ENCODE data around the gene MTO1.

MTO1 gene

GRCh38 chr6:73481969-73482368 is 20.4 kb downstream of the MTO1 start:
- TF ChIP-seq, protein P1, sequence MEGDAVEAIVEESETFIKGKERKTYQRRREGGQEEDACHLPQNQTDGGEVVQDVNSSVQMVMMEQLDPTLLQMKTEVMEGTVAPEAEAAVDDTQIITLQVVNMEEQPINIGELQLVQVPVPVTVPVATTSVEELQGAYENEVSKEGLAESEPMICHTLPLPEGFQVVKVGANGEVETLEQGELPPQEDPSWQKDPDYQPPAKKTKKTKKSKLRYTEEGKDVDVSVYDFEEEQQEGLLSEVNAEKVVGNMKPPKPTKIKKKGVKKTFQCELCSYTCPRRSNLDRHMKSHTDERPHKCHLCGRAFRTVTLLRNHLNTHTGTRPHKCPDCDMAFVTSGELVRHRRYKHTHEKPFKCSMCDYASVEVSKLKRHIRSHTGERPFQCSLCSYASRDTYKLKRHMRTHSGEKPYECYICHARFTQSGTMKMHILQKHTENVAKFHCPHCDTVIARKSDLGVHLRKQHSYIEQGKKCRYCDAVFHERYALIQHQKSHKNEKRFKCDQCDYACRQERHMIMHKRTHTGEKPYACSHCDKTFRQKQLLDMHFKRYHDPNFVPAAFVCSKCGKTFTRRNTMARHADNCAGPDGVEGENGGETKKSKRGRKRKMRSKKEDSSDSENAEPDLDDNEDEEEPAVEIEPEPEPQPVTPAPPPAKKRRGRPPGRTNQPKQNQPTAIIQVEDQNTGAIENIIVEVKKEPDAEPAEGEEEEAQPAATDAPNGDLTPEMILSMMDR (IDR thresholded peaks at IDR 0.05) = no peak

DNA sequence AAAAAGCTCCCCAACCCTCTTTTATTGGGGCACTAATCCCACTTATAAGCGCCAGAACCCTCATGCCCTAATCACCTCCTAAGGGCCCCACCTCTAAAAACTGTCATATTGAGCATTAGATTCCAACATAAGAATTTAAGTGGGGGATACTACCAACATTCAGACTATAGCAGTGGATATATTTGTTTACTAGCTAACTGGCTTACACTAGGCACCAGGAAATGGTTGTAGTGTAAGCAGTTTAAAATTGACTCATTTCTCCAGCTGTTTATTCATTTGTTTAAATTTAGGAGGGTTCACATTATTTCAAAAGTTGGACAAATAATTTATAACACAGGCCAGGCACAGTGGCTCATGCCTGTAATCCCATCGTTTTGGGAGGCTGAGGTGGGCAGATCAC is 22.9 kb downstream of the MTO1 start:
- TF ChIP-seq, protein P1 (IDR thresholded peaks at IDR 0.05) = no peak

GRCh38 chr6:73487473-73487872 is 25.9 kb downstream of the MTO1 start:
- TF ChIP-seq, protein P1 (IDR thresholded peaks at IDR 0.05) = no peak

DNA sequence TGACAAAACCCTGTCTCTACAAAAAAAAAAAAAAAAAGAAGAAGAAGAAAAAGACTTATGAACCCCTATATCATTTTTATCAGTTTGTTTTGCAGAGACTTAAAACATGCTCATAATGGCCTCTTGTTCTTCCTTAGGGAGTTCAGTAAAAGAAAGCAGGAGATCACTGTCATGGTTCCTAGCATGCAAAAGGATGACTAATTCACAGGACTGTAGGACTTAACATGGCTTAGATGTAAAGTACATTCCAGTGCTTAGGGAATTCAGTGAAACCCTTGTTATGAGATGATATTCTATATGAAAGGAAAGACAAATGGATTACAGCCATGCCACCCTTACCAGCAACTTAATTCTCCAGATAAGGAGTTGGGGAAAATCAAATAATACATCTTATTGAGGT is 29.8 kb downstream of the MTO1 start:
- TF ChIP-seq, protein P1 (IDR thresholded peaks at IDR 0.05) = no peak

DNA sequence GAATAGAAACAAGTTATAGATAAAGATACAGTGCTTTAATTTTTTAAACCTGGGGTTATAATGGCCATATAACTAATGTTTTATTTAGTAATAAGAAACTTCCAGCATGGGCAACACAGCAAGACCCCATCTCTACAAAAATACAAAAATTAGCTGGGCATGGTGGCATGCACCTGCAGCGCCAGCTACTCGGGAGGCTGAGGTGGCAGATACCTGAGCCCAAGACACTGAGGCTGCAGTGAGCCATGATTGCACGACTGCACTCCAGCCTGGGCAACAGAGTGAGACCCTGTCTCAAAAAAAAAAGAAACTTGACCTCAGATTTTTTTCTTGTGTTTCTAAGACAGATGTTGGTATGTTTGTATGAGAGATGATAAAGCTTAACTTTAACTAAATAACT is 36.4 kb downstream of the MTO1 start:
- TF ChIP-seq, protein P1 (IDR thresholded peaks at IDR 0.05) = no peak

DNA sequence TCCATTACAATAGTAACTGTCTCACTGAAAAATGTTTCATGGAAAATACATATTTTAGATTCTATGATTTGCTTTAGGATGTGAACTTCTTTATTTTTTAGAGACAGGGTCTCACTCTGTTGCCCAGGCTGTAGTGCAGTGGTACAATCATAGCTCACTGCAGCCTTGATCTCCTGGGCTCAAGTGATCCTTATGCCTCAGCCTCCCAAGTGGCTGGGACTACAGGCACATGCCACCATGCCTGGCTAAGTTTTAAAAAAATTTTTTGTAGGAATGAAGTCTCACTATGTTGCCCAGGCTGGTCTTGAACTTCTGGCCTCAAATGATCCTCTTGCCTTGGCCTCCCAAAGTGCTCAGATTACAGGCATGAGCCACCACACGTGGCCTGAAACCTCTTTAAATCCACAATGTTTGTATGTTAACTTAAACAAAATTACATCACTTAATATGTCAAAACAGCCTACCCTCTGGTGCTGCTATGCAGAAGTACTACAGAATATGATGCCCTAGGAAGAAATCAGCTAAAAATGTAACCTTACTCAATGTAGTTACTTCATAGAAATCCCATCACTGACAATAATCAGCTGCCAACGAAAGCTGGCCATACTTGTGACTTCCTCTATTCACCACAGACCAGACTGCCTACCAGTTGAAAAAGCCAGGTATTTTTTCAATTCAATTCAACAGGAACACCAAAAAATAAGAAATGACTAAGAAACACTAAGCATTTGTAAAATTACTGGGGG is 41.7 kb downstream of the MTO1 start:
- TF ChIP-seq, protein P1 (IDR thresholded peaks at IDR 0.05) = no peak

DNA sequence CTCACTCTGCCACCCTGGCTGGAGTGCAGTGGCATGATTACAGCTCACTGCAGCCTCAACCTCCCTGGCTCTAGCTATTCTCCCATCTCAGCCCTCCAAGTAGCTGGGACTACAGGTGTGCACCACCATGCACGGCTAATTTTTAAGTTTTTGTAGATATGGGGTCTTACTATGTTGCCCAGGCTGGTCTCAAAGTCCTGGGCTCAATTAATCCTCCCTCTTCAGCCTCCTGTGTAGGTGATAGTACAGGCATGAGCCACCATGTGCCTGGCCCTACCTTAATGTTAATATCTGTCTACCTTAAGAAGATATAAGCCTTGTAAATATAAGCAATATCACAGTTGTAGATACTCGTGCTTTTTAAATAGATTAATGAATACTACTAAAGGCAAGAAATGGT is 42.6 kb downstream of the MTO1 start:
- TF ChIP-seq, protein P1 (IDR thresholded peaks at IDR 0.05) = no peak

DNA sequence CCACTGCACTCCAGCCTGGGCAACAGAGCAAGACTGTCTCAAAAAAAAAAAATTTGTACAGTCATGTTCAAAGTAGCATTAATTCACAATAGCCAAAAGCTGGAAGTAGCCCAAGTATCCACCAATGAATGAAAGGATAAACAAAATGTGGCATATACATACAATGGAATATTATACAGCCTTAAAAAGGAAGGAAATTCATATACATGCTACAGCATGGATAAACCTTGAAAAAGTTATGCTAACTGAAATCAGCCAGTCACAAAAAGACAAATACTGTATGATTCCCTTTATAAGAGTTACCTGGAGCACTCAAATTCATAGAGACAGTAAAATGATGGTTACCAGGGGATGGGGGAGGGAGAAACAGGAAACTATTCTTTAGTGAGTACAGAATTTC is 43.6 kb downstream of the MTO1 start:
- TF ChIP-seq, protein P1 (IDR thresholded peaks at IDR 0.05) = no peak

Data from LNCAP (cell line).